ENCODE data around the gene BHLHE40. TPM values are rescaled to one million over a fixed set of nuclear protein-coding genes. Genes with fewer than 3 reads are reported as not detected.
A peak's percentile ranks its signal among the peaks of the same experiment; 100 is the strongest.
"Not testable (repeated sequence)": the region's sequence is repeated elsewhere in the genome, so short reads cannot be mapped to it uniquely, and the experiment has no call there.

BHLHE40 gene
- total and polyA plus RNA-seq, 4 donors, result 14.5 to 44.3 (median 37.7) TPM

DNA sequence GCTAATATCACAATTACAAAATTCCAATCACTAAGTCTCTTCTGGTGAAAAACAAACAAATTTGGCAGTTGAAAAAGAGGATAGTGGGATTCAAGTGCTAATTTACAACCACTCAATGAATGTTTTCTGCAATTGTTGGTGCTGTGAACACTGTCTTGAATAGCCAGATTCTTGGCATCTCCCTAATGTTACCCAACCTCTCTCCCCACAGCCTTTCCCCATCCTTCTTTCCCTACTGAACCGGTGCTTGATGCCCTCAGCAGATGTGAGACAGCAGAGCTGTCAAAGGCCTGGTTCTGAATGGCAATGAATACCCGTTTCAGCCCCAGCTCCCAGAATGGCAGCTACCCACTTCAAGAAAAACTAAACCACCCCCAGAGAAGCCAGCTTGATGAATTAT, 22.5 kb upstream of the BHLHE40 start:
- no peaks in the 10 kb centered on the region for H3K27me3 ChIP-seq (ENCODE audit: control insufficient read depth, insufficient read depth, low read length)
- no peaks in the 10 kb centered on the region for H3K4me1 ChIP-seq (ENCODE audit: control insufficient read depth, insufficient read depth, low read length)
- 19% methylated on average over 2 of the region's 2 CpGs for WGBS (ENCODE audit: insufficient coverage)
- no peaks in the 10 kb centered on the region for H3K36me3 ChIP-seq (ENCODE audit: control insufficient read depth, insufficient read depth, low read length)
- no peaks in the 10 kb centered on the region for H3K9me3 ChIP-seq (ENCODE audit: control insufficient read depth, insufficient read depth, low read length)
- DNase-seq (ENCODE audit: low read depth in 4 of 6, low spot score in 6 of 6), result peak in 2 of 6 donors; percentile 44 to 66
- H3K4me3 ChIP-seq (ENCODE audit: low read depth, low read length), result no peak overlapping the region
- H3K27ac ChIP-seq (ENCODE audit: low read depth, low read length), result no peak overlapping the region

DNA sequence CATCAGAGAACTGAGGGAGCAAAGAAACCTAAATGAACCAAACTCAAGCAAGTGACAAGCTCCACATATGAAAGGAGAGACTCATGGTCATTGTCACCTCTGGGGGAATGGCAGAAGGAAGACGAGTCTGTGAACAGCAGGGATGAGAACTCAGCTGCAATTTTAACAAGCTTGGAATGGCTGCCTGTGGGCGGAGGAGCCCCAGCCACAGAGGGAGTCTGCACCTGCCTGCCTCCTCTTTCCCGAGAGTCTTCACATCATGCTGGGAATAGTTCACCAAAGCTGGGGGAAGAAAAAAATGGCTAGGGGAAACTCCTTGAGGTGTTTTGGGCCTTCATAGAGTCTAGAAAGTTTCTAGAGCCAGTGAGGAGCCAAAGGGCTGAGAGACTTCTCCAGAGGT, 21.3 kb upstream of the BHLHE40 start:
- DNase-seq (ENCODE audit: low read depth in 4 of 6, low spot score in 6 of 6), result no peak
- Histone ChIP-seq H3K9me3 (ENCODE audit: control insufficient read depth, insufficient read depth, low read length) (no peaks in the 10 kb centered on the region), H3K4me3 (ENCODE audit: low read depth, low read length) (no peak overlapping the region), H3K27me3 (ENCODE audit: control insufficient read depth, insufficient read depth, low read length) (no peaks in the 10 kb centered on the region), H3K27ac (ENCODE audit: low read depth, low read length) (no peak overlapping the region), H3K4me1 (ENCODE audit: control insufficient read depth, insufficient read depth, low read length) (no peaks in the 10 kb centered on the region), H3K36me3 (ENCODE audit: control insufficient read depth, insufficient read depth, low read length) (no peaks in the 10 kb centered on the region)
- 74% methylated on average over 3 of the region's 3 CpGs for WGBS (ENCODE audit: insufficient coverage)

DNA sequence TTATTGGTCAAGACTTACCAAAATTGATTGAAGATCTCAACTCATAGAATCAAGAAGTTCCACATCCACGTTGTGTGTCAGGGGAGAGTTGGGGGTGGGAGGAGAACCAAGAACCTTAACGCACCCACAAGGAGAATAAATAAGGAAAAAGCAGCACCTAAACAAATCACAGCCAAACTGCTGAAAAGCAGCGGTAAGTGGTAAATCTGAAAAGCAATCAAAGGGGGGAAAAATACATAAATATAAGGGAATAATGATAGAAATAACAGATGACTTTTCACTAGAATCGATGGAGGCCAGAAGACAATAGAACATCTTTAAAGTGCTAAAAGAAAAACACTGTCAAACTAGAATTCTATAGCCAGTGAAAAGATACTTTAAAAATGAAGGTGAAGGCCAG, 20.1 kb upstream of the BHLHE40 start:
- Histone ChIP-seq H3K4me3 (ENCODE audit: low read depth, low read length) (no peak overlapping the region), H3K9me3 (ENCODE audit: control insufficient read depth, insufficient read depth, low read length) (no peaks in the 10 kb centered on the region), H3K36me3 (ENCODE audit: control insufficient read depth, insufficient read depth, low read length) (no peaks in the 10 kb centered on the region), H3K4me1 (ENCODE audit: control insufficient read depth, insufficient read depth, low read length) (no peaks in the 10 kb centered on the region), H3K27ac (ENCODE audit: low read depth, low read length) (no peak overlapping the region), H3K27me3 (ENCODE audit: control insufficient read depth, insufficient read depth, low read length) (no peaks in the 10 kb centered on the region)
- DNase-seq (ENCODE audit: low read depth in 4 of 6, low spot score in 6 of 6), result no peak
- no CpG with 5 or more reads among the region's 4 CpGs for WGBS (ENCODE audit: insufficient coverage)

DNA sequence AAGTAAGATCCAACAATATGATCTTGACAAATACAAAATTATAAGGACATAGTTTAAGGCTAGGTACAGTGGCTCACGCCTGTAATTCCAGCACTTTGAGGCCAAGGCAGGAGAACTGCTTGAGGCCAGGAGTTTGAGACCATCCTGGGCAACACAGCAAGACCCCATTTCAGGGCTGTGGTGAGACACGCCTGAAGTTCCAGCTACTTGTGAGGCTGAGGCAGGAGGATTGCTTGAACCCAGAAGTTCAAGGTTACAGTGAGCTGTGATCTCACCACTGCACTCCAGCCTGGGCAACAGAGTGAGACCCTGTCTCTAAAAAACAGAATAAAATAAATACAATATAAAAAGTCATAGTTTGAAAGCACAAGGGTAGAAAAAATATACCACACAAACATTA, 17.4 kb upstream of the BHLHE40 start:
- WGBS (ENCODE audit: insufficient coverage), result 100% methylated on average over 1 of the region's 2 CpGs
- not testable (repeated sequence) for H3K9me3 ChIP-seq (ENCODE audit: control insufficient read depth, insufficient read depth, low read length); DNase-seq (ENCODE audit: low read depth in 4 of 6, low spot score in 6 of 6); H3K36me3 ChIP-seq (ENCODE audit: control insufficient read depth, insufficient read depth, low read length); H3K27ac ChIP-seq (ENCODE audit: low read depth, low read length); H3K4me3 ChIP-seq (ENCODE audit: low read depth, low read length); H3K4me1 ChIP-seq (ENCODE audit: control insufficient read depth, insufficient read depth, low read length); H3K27me3 ChIP-seq (ENCODE audit: control insufficient read depth, insufficient read depth, low read length)

DNA sequence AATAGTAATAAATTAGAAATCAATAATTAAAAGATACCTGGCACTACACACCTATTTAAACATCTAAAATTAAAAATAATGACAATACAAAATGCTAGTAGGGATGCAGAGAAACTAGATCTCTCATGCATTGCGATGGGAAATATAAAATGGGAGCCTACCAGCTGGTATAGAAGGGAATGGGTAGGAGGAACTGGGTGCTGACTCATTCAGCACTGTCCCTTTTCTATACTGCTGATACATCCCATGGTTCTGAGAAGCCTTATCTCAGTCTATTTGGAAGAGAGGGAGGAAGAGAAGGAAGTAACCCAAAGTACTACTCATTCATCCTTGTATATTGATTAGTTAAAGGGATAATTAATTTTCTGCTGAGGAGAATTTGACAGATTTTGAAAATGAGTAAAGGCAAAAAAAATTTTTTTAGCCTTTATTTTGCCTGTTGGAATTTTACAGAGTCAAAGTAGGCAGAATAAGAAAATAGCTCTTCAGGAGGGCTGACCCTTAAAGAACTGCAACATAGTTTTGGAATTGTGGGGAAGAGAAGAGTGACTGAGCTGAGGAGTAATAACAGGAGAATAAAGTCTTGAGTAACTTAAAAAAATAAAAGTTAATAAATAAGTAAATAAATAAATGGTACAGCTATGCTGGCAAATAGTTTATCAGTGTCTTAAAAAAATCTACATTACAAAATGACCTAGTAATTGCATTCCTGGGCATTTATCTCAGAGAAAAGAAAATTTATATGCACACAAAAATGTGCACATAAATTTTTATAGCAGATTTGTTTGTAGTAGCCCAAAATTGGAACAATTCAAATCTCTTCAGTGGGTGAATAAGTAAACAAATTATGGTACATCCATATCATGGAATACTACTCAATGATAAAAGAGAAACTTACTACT, 15.3 kb upstream of the BHLHE40 start:
- no CpG with 5 or more reads among the region's 1 CpG for WGBS (ENCODE audit: insufficient coverage)
- Histone ChIP-seq H3K4me1 (ENCODE audit: control insufficient read depth, insufficient read depth, low read length) (no peaks in the 10 kb centered on the region), H3K36me3 (ENCODE audit: control insufficient read depth, insufficient read depth, low read length) (no peaks in the 10 kb centered on the region), H3K27me3 (ENCODE audit: control insufficient read depth, insufficient read depth, low read length) (no peaks in the 10 kb centered on the region), H3K27ac (ENCODE audit: low read depth, low read length) (no peak overlapping the region), H3K9me3 (ENCODE audit: control insufficient read depth, insufficient read depth, low read length) (no peaks in the 10 kb centered on the region), H3K4me3 (ENCODE audit: low read depth, low read length) (no peak overlapping the region)
- DNase-seq (ENCODE audit: low read depth in 4 of 6, low spot score in 6 of 6), result no peak

DNA sequence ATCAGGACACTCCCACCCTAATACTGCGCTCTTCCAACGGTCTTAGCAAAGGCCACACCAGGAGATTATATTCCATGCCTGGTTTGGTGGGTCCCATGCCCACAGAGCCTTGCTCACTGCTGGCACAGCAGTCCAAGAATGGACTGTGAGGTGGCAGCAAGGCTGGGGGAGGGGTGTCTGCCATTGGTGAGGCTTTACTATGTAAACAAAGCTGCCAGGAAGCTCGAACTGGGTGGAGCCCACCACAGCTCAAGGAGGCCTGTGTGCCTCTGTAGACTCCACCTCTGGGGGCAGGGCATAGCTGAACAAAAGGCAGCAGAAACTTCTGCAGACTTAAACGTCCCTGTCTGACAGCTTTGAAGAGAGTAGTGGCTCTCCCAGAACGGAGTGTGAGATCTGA, 13.2 kb upstream of the BHLHE40 start:
- not testable (repeated sequence) for H3K4me1 ChIP-seq (ENCODE audit: control insufficient read depth, insufficient read depth, low read length); H3K27ac ChIP-seq (ENCODE audit: low read depth, low read length); H3K27me3 ChIP-seq (ENCODE audit: control insufficient read depth, insufficient read depth, low read length); H3K9me3 ChIP-seq (ENCODE audit: control insufficient read depth, insufficient read depth, low read length); H3K4me3 ChIP-seq (ENCODE audit: low read depth, low read length); H3K36me3 ChIP-seq (ENCODE audit: control insufficient read depth, insufficient read depth, low read length); DNase-seq (ENCODE audit: low read depth in 4 of 6, low spot score in 6 of 6)
- WGBS (ENCODE audit: insufficient coverage), result 64% methylated on average over 5 of the region's 5 CpGs

DNA sequence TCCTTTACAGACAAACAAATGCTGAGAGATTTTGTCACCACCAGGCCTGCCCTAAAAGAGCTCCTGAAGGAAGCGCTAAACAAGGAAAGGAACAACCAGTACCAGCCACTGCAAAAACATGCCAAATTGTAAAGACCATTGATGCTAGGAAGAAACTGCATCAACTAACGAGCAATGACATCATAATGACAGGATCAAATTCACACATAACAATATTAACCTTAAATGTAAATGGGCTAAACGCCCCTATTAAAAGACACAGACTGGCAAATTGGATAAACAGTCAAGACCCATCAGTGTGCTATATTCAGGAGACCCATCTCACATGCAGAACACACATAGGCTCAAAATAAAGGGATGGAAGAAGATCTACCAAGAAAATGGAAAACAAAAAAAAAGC, 11.6 kb upstream of the BHLHE40 start:
- not testable (repeated sequence) for H3K27ac ChIP-seq (ENCODE audit: low read depth, low read length); H3K4me1 ChIP-seq (ENCODE audit: control insufficient read depth, insufficient read depth, low read length); H3K9me3 ChIP-seq (ENCODE audit: control insufficient read depth, insufficient read depth, low read length); H3K4me3 ChIP-seq (ENCODE audit: low read depth, low read length); H3K36me3 ChIP-seq (ENCODE audit: control insufficient read depth, insufficient read depth, low read length); DNase-seq (ENCODE audit: low read depth in 4 of 6, low spot score in 6 of 6); H3K27me3 ChIP-seq (ENCODE audit: control insufficient read depth, insufficient read depth, low read length)
- 100% methylated on average over 1 of the region's 3 CpGs for WGBS (ENCODE audit: insufficient coverage)

DNA sequence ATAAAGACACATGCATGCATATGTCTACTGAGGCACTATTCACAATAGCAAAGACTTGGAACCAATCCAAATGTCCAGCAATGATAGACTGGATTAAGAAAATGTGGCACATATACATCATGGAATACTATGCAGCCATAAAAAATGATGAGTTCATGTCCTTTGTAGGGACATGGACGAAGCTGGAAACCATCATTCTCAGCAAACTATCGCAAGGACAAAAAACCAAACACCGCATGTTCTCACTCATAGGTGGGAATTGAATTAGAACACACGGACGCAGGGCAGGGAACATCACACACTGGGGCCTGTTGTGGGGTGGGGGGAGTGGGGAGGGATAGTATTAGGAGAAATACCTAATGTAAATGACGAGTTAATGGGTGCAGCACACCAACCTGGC, 7.8 kb upstream of the BHLHE40 start:
- 100% methylated on average over 2 of the region's 6 CpGs for WGBS (ENCODE audit: insufficient coverage)
- not testable (repeated sequence) for DNase-seq (ENCODE audit: low read depth in 4 of 6, low spot score in 6 of 6); H3K9me3 ChIP-seq (ENCODE audit: control insufficient read depth, insufficient read depth, low read length); H3K36me3 ChIP-seq (ENCODE audit: control insufficient read depth, insufficient read depth, low read length); H3K4me3 ChIP-seq (ENCODE audit: low read depth, low read length); H3K27ac ChIP-seq (ENCODE audit: low read depth, low read length); H3K4me1 ChIP-seq (ENCODE audit: control insufficient read depth, insufficient read depth, low read length); H3K27me3 ChIP-seq (ENCODE audit: control insufficient read depth, insufficient read depth, low read length)

DNA sequence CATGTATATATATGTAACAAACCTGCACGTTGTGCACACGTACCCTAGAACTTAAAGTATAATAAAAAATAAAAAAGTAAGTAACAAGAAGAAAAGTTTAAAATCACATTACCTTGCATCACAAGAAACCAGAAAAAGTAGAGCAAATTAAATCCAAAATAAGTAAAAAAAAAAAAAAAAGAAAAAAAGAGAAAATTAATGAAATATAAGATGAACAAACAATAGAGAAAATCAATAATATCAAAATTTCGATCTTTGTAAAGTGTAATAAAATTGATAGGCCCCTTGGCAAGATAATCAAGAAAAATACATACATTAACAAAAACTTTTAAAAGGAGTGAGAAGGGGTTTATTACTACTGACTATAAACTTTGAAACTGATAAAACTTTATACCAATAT, 7.4 kb upstream of the BHLHE40 start:
- no peaks in the 10 kb centered on the region for H3K36me3 ChIP-seq (ENCODE audit: control insufficient read depth, insufficient read depth, low read length)
- H3K4me1 ChIP-seq (ENCODE audit: control insufficient read depth, insufficient read depth, low read length), result peaks cover 2% of the 10 kb centered on the region
- H3K4me3 ChIP-seq (ENCODE audit: low read depth, low read length), result no peak overlapping the region
- no peak for DNase-seq (ENCODE audit: low read depth in 4 of 6, low spot score in 6 of 6)
- no peak overlapping the region for H3K27ac ChIP-seq (ENCODE audit: low read depth, low read length)
- H3K27me3 ChIP-seq (ENCODE audit: control insufficient read depth, insufficient read depth, low read length), result peaks cover 2% of the 10 kb centered on the region
- H3K9me3 ChIP-seq (ENCODE audit: control insufficient read depth, insufficient read depth, low read length), result no peaks in the 10 kb centered on the region
- WGBS (ENCODE audit: insufficient coverage), result no CpG with 5 or more reads among the region's 3 CpGs

Data from spinal cord (tissue), 10 donors.